Activated CD8-positive, alpha-beta memory T cell treated with anti-CD3 and anti-CD28 coated beads, Interleukin-2, amount 50 U/mL, for 1 hour (primary cell): Measurements from ENCODE around the gene ATG5.
"Not testable (repeated sequence)": the region's sequence is repeated elsewhere in the genome, so short reads cannot be mapped to it uniquely, and the experiment has no call there.

Experiments used
- DNase-seq: peaks from one replicate; pipeline ENCODE4 v3.0.0-alpha.2; 2020; ENCODE audit errors: extremely low read depth

ATG5 gene

GRCh38 chr6:106156413-106156812 lies 169.1 kb downstream of the ATG5 start:
- DNase-seq, result no peak

DNA sequence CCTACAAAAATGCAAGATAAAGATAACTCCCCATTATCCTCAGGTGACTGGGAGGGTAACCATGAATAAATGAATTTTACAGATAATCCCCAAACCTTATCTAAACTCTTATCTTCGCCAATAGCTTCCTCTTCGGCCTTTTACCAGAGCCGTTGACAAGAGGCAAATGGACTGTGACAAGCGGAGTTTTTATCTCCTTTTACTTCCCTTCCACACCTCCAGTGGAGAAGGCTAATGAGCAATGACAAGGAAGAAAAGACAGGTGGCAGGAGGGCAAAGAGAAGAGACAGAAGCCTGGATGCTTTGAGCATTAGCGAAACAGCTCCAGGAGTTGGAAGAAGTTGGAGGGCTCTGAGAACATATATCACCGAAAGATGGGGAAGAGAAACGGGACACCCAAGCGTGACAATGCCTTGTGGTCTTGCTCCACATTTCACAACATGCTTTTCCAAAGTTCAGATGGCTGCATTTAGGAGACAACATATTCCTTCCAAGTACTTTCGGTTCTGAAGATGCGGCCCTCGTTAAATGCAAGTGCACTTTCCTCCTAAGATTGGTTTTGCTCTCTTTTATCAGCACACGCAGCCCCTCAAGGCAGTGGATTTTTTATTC lies 170.2 kb downstream of the ATG5 start:
- DNase-seq, result no peak

GRCh38 chr6:106154326-106154725 lies 171.2 kb downstream of the ATG5 start:
- no peak for DNase-seq

DNA sequence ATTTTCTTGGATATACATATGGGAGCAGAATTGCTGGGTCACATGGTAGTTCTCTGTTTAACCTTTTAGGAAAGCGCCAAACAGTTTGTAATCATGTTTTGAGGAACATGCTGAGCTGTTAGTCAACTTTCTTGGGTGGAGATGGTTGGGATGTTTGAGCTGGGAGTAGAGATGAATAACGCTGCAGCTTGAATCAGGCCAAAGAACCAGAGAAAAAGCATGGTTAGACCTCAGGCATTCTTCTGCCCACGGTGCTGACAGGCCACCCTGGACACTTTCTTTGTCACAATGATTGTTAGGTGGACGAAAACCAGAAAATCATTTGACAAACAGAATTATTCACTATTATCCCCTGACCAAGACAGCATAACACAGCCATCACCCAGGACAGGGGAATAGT lies 172.6 kb downstream of the ATG5 start:
- DNase-seq, result no peak

DNA sequence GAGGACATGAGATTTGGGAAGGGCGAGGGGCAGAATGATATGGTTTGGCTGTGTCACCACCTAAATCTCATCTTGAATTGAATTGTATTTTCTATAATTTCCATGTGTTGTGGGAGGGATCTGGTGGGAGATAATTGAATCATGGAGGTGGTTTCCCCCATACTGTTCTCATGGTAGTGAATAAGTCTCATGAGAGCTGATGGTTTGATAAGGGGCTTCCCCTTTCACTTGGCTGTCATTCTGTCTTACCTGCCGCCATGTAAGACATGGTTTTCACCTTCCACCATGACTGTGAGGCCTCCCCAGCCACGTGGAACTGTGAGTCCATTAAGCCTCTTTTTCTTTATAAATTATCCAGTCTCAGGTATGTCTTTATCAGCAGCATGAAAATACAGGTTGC lies 173.1 kb downstream of the ATG5 start:
- DNase-seq, result not testable (repeated sequence)

- no peak for DNase-seq
These were observed 176.0 kb downstream of the ATG5 start for GRCh38 chr6:106149472-106150069.

- DNase-seq, result no peak
These were observed 178.1 kb downstream of the ATG5 start for GRCh38 chr6:106147476-106147875.

DNA sequence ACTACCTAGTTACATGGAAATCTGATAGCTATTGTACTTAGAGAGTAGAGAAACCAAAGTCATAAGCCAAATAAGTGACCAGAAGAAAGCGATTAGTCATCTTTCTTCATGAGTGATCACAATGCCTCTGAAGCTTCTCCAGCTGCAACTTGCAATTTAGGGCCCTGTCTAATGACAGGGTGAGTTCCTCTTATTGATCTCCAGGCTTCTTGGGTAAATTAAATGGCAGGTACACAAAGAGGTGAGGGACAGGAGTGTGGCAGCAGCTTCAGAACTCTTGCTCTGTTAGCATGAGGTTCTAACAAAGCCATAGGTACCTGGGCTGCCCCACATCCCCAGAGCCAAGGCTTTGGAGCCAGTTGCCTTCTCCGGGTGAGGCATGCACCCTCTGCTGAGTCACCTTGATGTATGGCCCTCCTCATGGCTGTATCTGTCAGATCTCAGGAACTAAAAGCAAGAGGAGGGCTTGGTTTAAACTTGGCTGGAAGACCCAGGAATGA lies 178.7 kb downstream of the ATG5 start:
- DNase-seq, result no peak

GRCh38 chr6:106145741-106146227 lies 179.8 kb downstream of the ATG5 start:
- DNase-seq, result no peak

GRCh38 chr6:106145144-106145543 lies 180.4 kb downstream of the ATG5 start:
- DNase-seq, result no peak

- no peak for DNase-seq
These were observed 181.9 kb downstream of the ATG5 start for GRCh38 chr6:106143665-106144064.

DNA sequence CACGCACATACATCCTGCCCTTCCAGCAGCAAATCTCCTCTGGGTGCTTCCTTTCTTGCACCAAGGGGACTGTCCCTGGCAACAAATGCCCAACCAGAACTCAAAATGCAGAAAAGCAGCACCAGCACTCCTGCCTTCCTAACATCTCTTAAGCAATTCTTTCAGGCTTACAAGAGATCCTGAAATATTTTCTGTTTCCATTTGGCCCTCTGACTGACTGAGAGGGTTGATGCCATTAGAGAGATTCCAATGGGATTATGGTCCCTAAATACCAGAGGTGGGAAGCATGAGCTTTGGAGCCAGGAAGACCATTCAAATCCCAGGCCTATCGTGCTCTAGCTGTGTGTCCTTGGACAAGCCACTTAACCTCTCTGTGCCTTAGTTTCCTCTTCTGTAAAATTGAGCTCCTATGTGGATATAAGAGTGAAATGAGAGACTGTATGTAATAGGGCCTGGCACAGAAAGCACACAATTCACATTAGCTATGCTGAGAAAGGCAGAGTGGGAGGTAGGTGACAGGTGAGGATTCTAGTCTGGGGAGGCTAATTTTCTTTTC lies 182.6 kb downstream of the ATG5 start:
- DNase-seq, result no peak

- DNase-seq, result no peak
These were observed 183.9 kb downstream of the ATG5 start for GRCh38 chr6:106141441-106142237.

DNA sequence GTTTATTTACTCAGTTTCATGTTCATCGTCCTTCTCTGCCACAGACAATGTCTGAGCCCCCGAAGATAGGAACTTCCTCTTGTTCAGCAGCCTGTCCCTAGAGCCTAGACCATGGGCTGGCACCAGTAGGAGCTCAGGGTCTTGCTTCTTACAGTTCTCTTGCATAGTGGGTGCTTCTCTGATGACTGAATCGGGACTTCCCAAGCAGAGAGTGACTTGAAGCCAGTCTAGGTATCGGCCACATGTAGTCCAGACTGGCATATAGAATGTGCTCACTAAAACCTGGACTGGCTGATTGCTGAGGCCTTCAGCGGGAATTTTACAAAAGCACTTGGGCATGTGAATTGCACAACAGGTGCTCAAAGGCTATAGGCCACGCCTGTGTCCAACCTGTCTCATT lies 187.4 kb downstream of the ATG5 start:
- DNase-seq, result no peak

GRCh38 chr6:106136845-106137244 lies 188.7 kb downstream of the ATG5 start:
- no peak for DNase-seq

DNA sequence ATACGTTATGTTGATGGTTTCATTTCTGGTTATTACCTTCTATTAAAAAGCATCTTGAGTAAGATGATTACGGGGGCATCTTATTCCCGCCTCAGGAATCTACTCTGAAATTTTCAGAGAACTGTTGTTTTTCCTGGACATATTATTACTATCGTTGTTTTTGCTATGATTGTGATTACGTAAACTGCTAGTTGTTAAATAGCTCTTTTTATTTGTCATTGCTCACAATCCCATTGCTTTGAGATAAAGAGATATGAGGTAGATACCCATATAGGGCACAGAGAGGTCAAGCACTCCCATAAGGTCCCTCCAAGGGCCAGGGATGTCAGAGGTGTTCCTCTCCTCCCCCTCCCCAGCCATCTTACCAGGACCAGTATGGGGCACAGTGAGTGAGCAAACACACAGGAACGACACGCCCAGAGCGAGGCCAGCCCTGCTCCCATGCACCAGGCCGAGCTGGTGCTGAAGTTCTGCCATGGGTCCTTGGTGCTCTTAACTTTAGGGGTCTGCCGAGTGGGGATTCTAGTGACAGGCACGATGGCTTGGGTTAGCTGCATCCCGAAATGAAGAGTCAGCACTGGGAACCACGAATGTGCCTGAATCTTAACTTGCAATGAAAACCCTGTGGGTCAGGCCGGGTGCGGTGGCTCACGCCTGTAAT lies 189.5 kb downstream of the ATG5 start:
- no peak for DNase-seq

DNA sequence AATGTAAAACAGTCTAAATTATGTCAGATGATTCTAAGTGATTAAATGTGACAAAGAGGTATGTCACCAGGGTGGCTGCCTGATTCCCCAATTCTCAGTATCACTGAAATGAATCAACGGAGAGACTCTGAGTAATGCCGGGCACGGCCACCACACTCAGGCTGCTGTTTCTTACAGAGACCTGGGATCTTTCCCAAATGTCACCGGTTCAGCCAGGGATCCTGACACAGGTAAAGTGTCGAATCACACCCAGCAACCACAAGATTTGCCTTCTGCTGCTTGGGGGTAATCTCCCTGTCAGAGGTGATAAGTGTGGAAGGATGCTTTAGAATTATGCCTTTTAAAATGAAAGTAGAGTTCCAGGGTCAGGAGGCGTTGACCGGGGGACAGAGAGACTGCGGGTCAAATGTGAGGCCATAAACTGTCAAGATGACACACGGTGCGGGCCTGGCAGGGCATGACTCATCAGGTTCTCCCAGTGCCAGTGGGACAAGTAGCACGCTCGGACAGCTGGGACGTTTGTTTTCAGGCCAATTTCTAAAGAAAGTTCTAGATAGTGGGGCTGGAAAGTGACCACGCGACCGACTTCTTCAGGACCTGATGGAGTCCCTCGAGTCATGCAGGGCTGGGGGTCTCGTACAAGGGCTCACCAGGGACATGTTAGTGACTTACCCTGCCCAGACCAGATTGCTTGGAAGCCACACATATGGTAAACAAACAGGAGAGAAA lies 190.5 kb downstream of the ATG5 start:
- no peak for DNase-seq
